GM23338 (cell line): ENCODE measurements around the gene EP300. TPM values are rescaled to one million over a fixed set of nuclear protein-coding genes. Genes with fewer than 3 reads are reported as not detected.
"Not testable (repeated sequence)": the region's sequence is repeated elsewhere in the genome, so short reads cannot be mapped to it uniquely, and the experiment has no call there.

Source experiments
- ATAC-seq: fragments of 200-7000 bp; cut with Tn5 transposase; 3 replicates; pipeline ENCODE4 v1.9.1; 2020
- DNase-seq: peaks from one replicate; pipeline ENCODE4 v3.0.0-alpha.2; 2015; ENCODE audit warnings: low spot score
- H2AFZ ChIP-seq: fragments of 200-600 bp; sonication (generic); 2 replicates; pipeline ENCODE4 v1.8.0; 2016; ENCODE audit warnings: antibody characterized with exemption, mild to moderate bottlenecking, moderate library complexity
- H3F3A ChIP-seq: fragments of 200-600 bp; sonication (generic); replicated peaks from 2 replicates; pipeline ENCODE4 v1.8.0; 2017; ENCODE audit warnings: antibody characterized with exemption, mixed run types, low read depth
- H3K27ac ChIP-seq: fragments of 200-600 bp; sonication (generic); 2 replicates; pipeline ENCODE4 v1.6.1; 2016; ENCODE audit warnings: low read depth
- H3K27me3 ChIP-seq: fragments of 200-600 bp; sonication (generic); 2 replicates; pipeline ENCODE4 v1.8.0; 2016; ENCODE audit warnings: mild to moderate bottlenecking, mixed run types, moderate library complexity; ENCODE audit not compliant: insufficient read depth
- H3K36me3 ChIP-seq: fragments of 200-600 bp; sonication (generic); 2 replicates; pipeline ENCODE4 v1.8.0; 2016; ENCODE audit warnings: mild to moderate bottlenecking; ENCODE audit not compliant: insufficient read depth
- H3K4me1 ChIP-seq: fragments of 200-600 bp; sonication (generic); 2 replicates; pipeline ENCODE4 v1.8.0; 2016; ENCODE audit warnings: mild to moderate bottlenecking, moderate library complexity; ENCODE audit not compliant: insufficient read depth
- H3K4me2 ChIP-seq: fragments of 200-600 bp; sonication (generic); 2 replicates; pipeline ENCODE4 v1.7.1; 2017; ENCODE audit warnings: mixed run types
- H3K4me3 ChIP-seq: fragments of 200-600 bp; sonication (generic); 2 replicates; pipeline ENCODE4 v1.6.1; 2016; ENCODE audit warnings: mixed run types
- H3K79me2 ChIP-seq: fragments of 200-600 bp; sonication (generic); replicated peaks from 2 replicates; pipeline ENCODE4 v1.8.0; 2017; ENCODE audit warnings: mild to moderate bottlenecking; ENCODE audit not compliant: insufficient read depth
- H3K9me2 ChIP-seq: fragments of 200-600 bp; sonication (generic); 2 replicates; pipeline ENCODE4 v1.8.0; 2017; ENCODE audit not compliant: insufficient read depth
- H4K20me1 ChIP-seq: fragments of 200-600 bp; sonication (generic); replicated peaks from 2 replicates; pipeline ENCODE4 v1.8.0; 2017; ENCODE audit warnings: mild to moderate bottlenecking; ENCODE audit not compliant: insufficient read depth
- H3K27ac Mint-ChIP-seq: 2 replicates; pipeline ENCODE4 v1.8.0; 2020; ENCODE audit warnings: inconsistent platforms, mild to moderate bottlenecking, moderate library complexity, mixed read lengths
- H3K27me3 Mint-ChIP-seq: 3 replicates; pipeline ENCODE4 v1.8.0; 2022; ENCODE audit warnings: low read depth, mild to moderate bottlenecking, moderate library complexity, mixed read lengths, inconsistent platforms; ENCODE audit not compliant: insufficient read depth, poor library complexity
- H3K36me3 Mint-ChIP-seq: 3 replicates; pipeline ENCODE4 v1.8.0; 2021; ENCODE audit warnings: low read depth, mild to moderate bottlenecking, inconsistent platforms, moderate library complexity, mixed read lengths
- H3K4me1 Mint-ChIP-seq: 3 replicates; pipeline ENCODE4 v1.8.0; 2020; ENCODE audit warnings: mild to moderate bottlenecking, inconsistent platforms, mixed read lengths
- H3K4me3 Mint-ChIP-seq: 3 replicates; pipeline ENCODE4 v1.8.0; 2021; ENCODE audit warnings: moderate library complexity, mild to moderate bottlenecking, inconsistent platforms, mixed read lengths
- H3K9me3 Mint-ChIP-seq: 3 replicates; pipeline ENCODE4 v1.8.0; 2020; ENCODE audit warnings: moderate library complexity, mild to moderate bottlenecking, inconsistent platforms, mixed read lengths
- CTCF ChIP-seq, 2 experiments: fragments of 200-600 bp in 1 of 2; sonication (generic) in 1 of 2; conservative IDR thresholded peaks; 2 replicates each; pipeline versions ENCODE4 v1.5.1 to v1.6.1; 2016 to 2017; ENCODE audit warnings: antibody characterized with exemption in 2 of 2, low read depth in 2 of 2, mild to moderate bottlenecking in 2 of 2, moderate library complexity in 1 of 2
- ETS1 ChIP-seq: IDR thresholded peaks from 2 replicates; pipeline ENCODE4 v1.6.1; 2016; ENCODE audit warnings: antibody characterized with exemption
- EZH2 ChIP-seq: fragments of 200-600 bp; sonication (generic); IDR thresholded peaks from one replicate; pipeline ENCODE4 v1.8.0; 2017; ENCODE audit warnings: antibody characterized with exemption, mild to moderate bottlenecking, low read depth; ENCODE audit not compliant: unreplicated experiment
- EZH2phosphoT487 ChIP-seq: fragments of 200-600 bp; sonication (generic); IDR thresholded peaks from one replicate; pipeline ENCODE4 v1.8.1; 2018; ENCODE audit warnings: antibody characterized with exemption; ENCODE audit not compliant: unreplicated experiment
- JUNB ChIP-seq: IDR thresholded peaks from one replicate; pipeline ENCODE4 v1.6.1; 2016; ENCODE audit warnings: antibody characterized with exemption; ENCODE audit not compliant: unreplicated experiment
- NANOG ChIP-seq: IDR thresholded peaks from 2 replicates; pipeline ENCODE4 v1.6.1; 2016; ENCODE audit warnings: antibody characterized with exemption, borderline replicate concordance
- POLR2AphosphoS5 ChIP-seq: IDR thresholded peaks from 2 replicates; pipeline ENCODE4 v1.6.1; 2016; ENCODE audit warnings: antibody characterized with exemption, low read depth
- STAT1 ChIP-seq: IDR thresholded peaks from one replicate; pipeline ENCODE4 v1.6.1; 2016; ENCODE audit warnings: antibody characterized with exemption; ENCODE audit not compliant: unreplicated experiment
- ZNF114 ChIP-seq: fragments of 250-450 bp; sonication (Bioruptor Pico); IDR thresholded peaks from 2 replicates; pipeline ENCODE4 v1.5.0; 2020; ENCODE audit warnings: mild to moderate bottlenecking, moderate library complexity
- ZNF331 ChIP-seq: fragments of 250-450 bp; sonication (Bioruptor Pico); IDR thresholded peaks from 2 replicates; pipeline ENCODE4 v1.5.0; 2020; ENCODE audit warnings: low read depth, mild to moderate bottlenecking, moderate library complexity
- ZNF462 ChIP-seq: fragments of 250-450 bp; sonication (Bioruptor Pico); IDR thresholded peaks from 2 replicates; pipeline ENCODE4 v1.5.0; 2020; ENCODE audit warnings: mild to moderate bottlenecking, moderate library complexity
- polyA plus RNA-seq: library from polyadenylated mRNA; unstranded; fragments of >200 nt; fragmentation: Nextera tagmentation; extraction: Ambion mirVana; gene quantifications from 2 replicates; pipeline ENCODE4 v1.2.1, GENCODE V29; 2016
- total RNA-seq: library from RNA; depleted of rRNA; stranded (reverse); fragments of >200 nt; shearing (Covaris generic); gene quantifications from 2 replicates; pipeline ENCODE4 v1.2.3, GENCODE V29; 2014

The EP300 gene
- total and polyA plus RNA-seq, 2 experiments from 2014 or later, result 40.7 to 129 TPM

DNA sequence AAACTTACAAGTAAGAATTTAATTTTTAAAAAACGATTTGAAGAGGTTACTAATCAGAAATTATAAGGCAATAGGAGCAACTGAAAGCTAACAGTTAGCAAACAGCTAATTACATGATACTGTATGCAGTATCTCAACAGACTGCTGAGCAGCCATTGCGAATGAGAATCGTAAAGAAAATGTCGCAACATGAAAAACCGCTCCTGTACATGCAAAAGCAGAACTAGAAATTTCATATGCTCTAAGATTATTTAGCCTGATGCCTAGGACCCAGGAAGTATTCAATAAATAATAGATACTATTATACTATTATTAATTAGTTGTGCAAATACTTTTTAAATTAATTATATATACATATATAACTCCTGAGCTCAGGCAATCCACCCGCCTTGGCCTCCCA is 48.7 kb upstream of the EP300 start (continued):
- TF ChIP-seq ZNF462, result no peak

DNA sequence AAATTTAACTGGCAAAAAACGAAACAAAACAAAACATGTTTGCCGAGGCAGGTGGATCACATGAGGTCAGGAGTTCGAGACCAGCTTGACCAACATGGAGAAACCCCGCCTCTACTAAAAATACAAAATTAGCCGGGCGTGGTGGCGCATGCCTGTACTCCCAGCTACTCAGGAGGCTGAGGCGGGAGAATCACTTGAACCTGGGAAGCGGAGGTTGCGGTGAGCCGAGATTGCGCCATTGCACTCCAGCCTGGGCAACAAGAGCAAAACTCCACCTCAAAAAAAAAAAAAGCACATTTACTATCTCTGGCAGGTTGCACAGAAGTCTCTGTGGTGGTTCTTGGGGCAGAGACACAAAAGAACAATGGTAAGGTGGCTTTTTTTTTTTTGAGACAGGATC is 46.8 kb upstream of the EP300 start:
- not testable (repeated sequence) for ATAC-seq, H3K27ac ChIP-seq, H3K36me3 Mint-ChIP-seq

GRCh38 chr22:41047801-41048211 is 44.6 kb upstream of the EP300 start:
- Histone ChIP-seq H3K4me3 (no peak overlapping the region), H3F3A (no peaks in the 10 kb centered on the region), H3K27me3 (no peaks in the 10 kb centered on the region), H3K27ac (no peak overlapping the region), H2AFZ (peak overlapping the region; percentile 72; the same call in 1 of the 2 replicates), H3K4me2 (no peak overlapping the region), H3K36me3 (no peaks in the 10 kb centered on the region; the same call in 1 of the 2 replicates), H3K79me2 (no peaks in the 10 kb centered on the region), H3K9me2 (no peaks in the 10 kb centered on the region), H4K20me1 (no peaks in the 10 kb centered on the region), H3K4me1 (no peaks in the 10 kb centered on the region)
- Mint-ChIP-seq H3K4me1 (peaks cover 6% of the 10 kb centered on the region), H3K9me3 (no peaks in the 10 kb centered on the region), H3K27me3 (peaks cover 14% of the 10 kb centered on the region), H3K4me3 (no peak overlapping the region), H3K27ac (no peak overlapping the region), H3K36me3 (no peaks in the 10 kb centered on the region)
- no peak for ATAC-seq
- DNase-seq, result no peak
- TF ChIP-seq EZH2phosphoT487 (no peak), POLR2AphosphoS5 (no peak), EZH2 (no peak), CTCF (conservative IDR thresholded peaks at IDR 0.05; ENCODE audit: low read depth in 2 of 2) (no peak), ETS1 (no peak), ZNF331 (CRISPR knock-in tag) (no peak), STAT1 (no peak), JUNB (no peak), NANOG (no peak), ZNF114 (CRISPR knock-in tag) (no peak)

More for the DNA sequence above, 46.8 kb upstream of the EP300 start:
- H3K4me1 Mint-ChIP-seq, H3K36me3 ChIP-seq, H4K20me1 ChIP-seq, H3K9me3 Mint-ChIP-seq, H3K9me2 ChIP-seq, H3K4me3 Mint-ChIP-seq, H3F3A ChIP-seq, H3K4me3 ChIP-seq, H3K4me2 ChIP-seq, H3K4me1 ChIP-seq, H2AFZ ChIP-seq, H3K27ac Mint-ChIP-seq, H3K27me3 ChIP-seq, H3K79me2 ChIP-seq, DNase-seq: not testable (repeated sequence)
- H3K27me3 Mint-ChIP-seq, result peaks cover 14% of the 10 kb centered on the region
